ENCODE data around the gene NIF3L1. TPM values are rescaled to one million over a fixed set of nuclear protein-coding genes. Genes with fewer than 3 reads are reported as not detected.
"Not testable (repeated sequence)": the region's sequence is repeated elsewhere in the genome, so short reads cannot be mapped to it uniquely, and the experiment has no call there.

The NIF3L1 gene
- total and polyA plus RNA-seq, 2 of the 8 experiments (the other 6 are each of a cell fraction or from before 2014, with no cell fraction given): 63.4 to 126 TPM

- TF ChIP-seq RNF2 (IDR thresholded peaks at IDR 0.05; ENCODE audit: borderline replicate concordance, low read depth, low read length, missing control alignments, poor library complexity, severe bottlenecking) (no peak), BACH1 (IDR thresholded peaks at IDR 0.05; ENCODE audit: low read length) (no peak), SP4 (IDR thresholded peaks at IDR 0.05; ENCODE audit: low read length) (no peak), JUN (IDR thresholded peaks at IDR 0.05; ENCODE audit: low read depth, low read length) (no peak), JUND (IDR thresholded peaks at IDR 0.05; ENCODE audit: low read length) (no peak), CTBP2 (IDR thresholded peaks at IDR 0.05; ENCODE audit: borderline replicate concordance, insufficient read depth, insufficient read length, low read length) (no peak), KDM5A (IDR thresholded peaks at IDR 0.05; ENCODE audit: low read length) (no peak)
Measured at GRCh38 chr2:200878289-200878880, 10.8 kb upstream of the NIF3L1 start (continued).

DNA sequence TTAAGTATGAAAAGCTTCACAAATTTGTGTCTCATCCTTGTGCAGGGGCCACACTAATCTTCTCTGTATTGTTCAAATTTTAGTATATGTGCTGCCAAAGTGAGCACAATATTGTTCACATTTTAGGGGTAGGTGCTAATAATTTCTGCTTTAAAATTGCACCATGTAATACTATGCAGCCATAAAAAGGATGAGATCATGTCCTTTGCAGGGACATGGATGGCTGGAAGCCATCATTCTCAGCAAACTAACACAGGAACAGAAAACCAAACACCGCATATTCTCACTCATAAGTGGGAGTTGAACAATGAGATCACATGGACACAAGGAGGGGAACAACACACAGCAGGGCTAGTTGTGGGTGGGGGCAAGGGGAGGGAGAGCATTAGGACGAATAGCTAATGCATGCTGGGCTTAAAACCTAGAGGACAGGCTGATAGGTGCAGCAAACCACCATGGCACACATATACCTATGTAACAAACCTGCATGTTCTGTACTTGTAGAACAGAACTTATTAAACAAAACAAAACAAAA lies 7.4 kb upstream of the NIF3L1 start:
- H3K27ac ChIP-seq (ENCODE audit: low read depth, low read length); H3K23me2 ChIP-seq (ENCODE audit: low read depth, low read length); H3K23ac ChIP-seq (ENCODE audit: insufficient read length); H4K8ac ChIP-seq (ENCODE audit: extremely low read depth, insufficient read depth, low read length); H3K4me2 ChIP-seq (ENCODE audit: insufficient read depth in 1 of 2, low read depth in 2 of 2, low read length in 2 of 2); H3K27me3 ChIP-seq (replicated peaks in 1 of 4; ENCODE audit: control insufficient read depth in 3 of 4, extremely low read depth in 1 of 4, insufficient read depth in 3 of 4, low read length in 3 of 4); H3K4me3 ChIP-seq (ENCODE audit: extremely low read depth in 1 of 4, insufficient read depth in 2 of 4, low read depth in 3 of 4, low read length in 4 of 4); H2AK5ac ChIP-seq (ENCODE audit: low read depth, low read length); H3K18ac ChIP-seq (ENCODE audit: extremely low read depth, low read length); H3K56ac ChIP-seq (replicated peaks; ENCODE audit: insufficient read length, low read depth, low read length); H2BK12ac ChIP-seq (ENCODE audit: low read depth, low read length); H3K9ac ChIP-seq (replicated peaks in 1 of 4; ENCODE audit: extremely low read depth in 1 of 4, low read depth in 3 of 4, low read length in 3 of 4); H3K4ac ChIP-seq (replicated peaks; ENCODE audit: insufficient read length, low read depth, low read length); H2BK15ac ChIP-seq (ENCODE audit: low read length); H2BK20ac ChIP-seq (ENCODE audit: low read length); H4K91ac ChIP-seq (replicated peaks; ENCODE audit: insufficient read length, low read length); FAIRE-seq; H2AFZ ChIP-seq (ENCODE audit: low read length); DNase-seq (ENCODE audit: low read depth in 1 of 2, low spot score in 2 of 2); H3K4me1 ChIP-seq (replicated peaks in 1 of 4; ENCODE audit: control insufficient read depth in 3 of 4, insufficient read depth in 4 of 4, low read length in 3 of 4); H4K20me1 ChIP-seq (replicated peaks in 1 of 2; ENCODE audit: control insufficient read depth in 1 of 2, insufficient read depth in 2 of 2, low read length in 2 of 2); H3K79me2 ChIP-seq (ENCODE audit: control insufficient read depth in 1 of 2, insufficient read depth in 2 of 2, low read length in 2 of 2); H2BK5ac ChIP-seq (ENCODE audit: low read depth, low read length); H3K79me1 ChIP-seq (ENCODE audit: low read depth, low read length); H3K9me3 ChIP-seq (ENCODE audit: insufficient read depth in 2 of 2, low read depth in 1 of 2, low read length in 1 of 2); H2BK120ac ChIP-seq (replicated peaks; ENCODE audit: low read depth, low read length); H3K14ac ChIP-seq (ENCODE audit: insufficient read length); H4K5ac ChIP-seq (ENCODE audit: insufficient read length, low read depth, low read length): not testable (repeated sequence)
- POLR2A ChIA-PET (ENCODE audit: partially characterized antibody): interaction anchor here (1.2 kb wide), 1 partner anchor 20 kb away, joined by 3 read pairs; no protein-coding TSS in a partner anchor
- CTCF ChIA-PET (ENCODE audit: partially characterized antibody): interaction anchor here (0.6 to 1.1 kb wide), 4 partner anchors 11 to 24 kb away, joined by 3 to 4 read pairs (median 4); no protein-coding TSS in a partner anchor
- peaks cover 4 to 59% (median 32%) of the 10 kb centered on the region in 4 experiments for H3K36me3 ChIP-seq (ENCODE audit: control insufficient read depth in 2 of 4, insufficient read depth in 4 of 4, low read length in 3 of 4)
- WGBS, 2 experiments (ENCODE audit: extremely low coverage in 1 of 2, insufficient coverage in 1 of 2, insufficient read length in 1 of 2, insufficient replicate concordance in 2 of 2, low coverage in 1 of 2, low lambda C conversion rate in 2 of 2, missing lambda C conversion rate in 1 of 2): 82% methylated on average over 2 of the region's 2 CpGs; no CpG with 5 or more reads in 1 of the 2 experiments
